Measurements from ENCODE around the gene PIK3R6. TPM values are rescaled to one million over a fixed set of nuclear protein-coding genes. Genes with fewer than 3 reads are reported as not detected.
"Not testable (repeated sequence)": the region's sequence is repeated elsewhere in the genome, so short reads cannot be mapped to it uniquely, and the experiment has no call there.

PIK3R6 gene
- total and polyA plus RNA-seq, 3 donors from 2014 or later, result 1.3 to 2.6 (median 2.5) TPM

- TF ChIP-seq POLR2A (IDR thresholded peaks at IDR 0.05), result no peak
- no peak for TF ChIP-seq CTCF (IDR thresholded peaks at IDR 0.05)
- no peaks in the 10 kb centered on the region for H3K9me3 ChIP-seq
- H3K4me1 ChIP-seq, result no peaks in the 10 kb centered on the region
- no peaks in the 10 kb centered on the region for H3K36me3 ChIP-seq (ENCODE audit: low read depth, missing control alignments)
- H3K4me3 ChIP-seq, result no peak overlapping the region
- no peaks in the 10 kb centered on the region for H3K27me3 ChIP-seq
- DNase-seq, result no peak
- intact Hi-C loops (cut with DNase I; ENCODE audit: low total_unique reads), result no loop called here
- WGBS, 2 donors, result 84 to 87% methylated on average over 3 of the region's 3 CpGs
- H3K27ac ChIP-seq, result no peak overlapping the region
Measured at GRCh38 chr17:8806253-8806925, 61.1 kb downstream of the PIK3R6 start.

GRCh38 chr17:8805396-8805795 lies 62.1 kb downstream of the PIK3R6 start:
- intact Hi-C loops (cut with DNase I; ENCODE audit: low total_unique reads); DNase-seq; H3K36me3 ChIP-seq (ENCODE audit: low read depth, missing control alignments); H3K4me1 ChIP-seq; H3K27ac ChIP-seq; H3K9me3 ChIP-seq; H3K27me3 ChIP-seq; H3K4me3 ChIP-seq: not testable (repeated sequence)
- 94 to 97% methylated on average over 10 of the region's 10 CpGs for WGBS, 2 donors

GRCh38 chr17:8803531-8804420 lies 63.7 kb downstream of the PIK3R6 start:
- Histone ChIP-seq H3K4me3 (no peak overlapping the region), H3K9me3 (no peaks in the 10 kb centered on the region), H3K4me1 (no peaks in the 10 kb centered on the region), H3K27me3 (no peaks in the 10 kb centered on the region), H3K36me3 (ENCODE audit: low read depth, missing control alignments) (no peaks in the 10 kb centered on the region), H3K27ac (no peak overlapping the region)
- TF ChIP-seq POLR2A (IDR thresholded peaks at IDR 0.05), result no peak
- no peak for TF ChIP-seq CTCF (IDR thresholded peaks at IDR 0.05)
- 76% methylated on average over 18 to 19 of the region's 19 CpGs for WGBS, 2 donors
- intact Hi-C loops (cut with DNase I; ENCODE audit: low total_unique reads), result no loop called here
- no peak for DNase-seq

GRCh38 chr17:8801135-8801840 lies 66.2 kb downstream of the PIK3R6 start:
- no peak for DNase-seq
- H3K4me3 ChIP-seq, result no peak overlapping the region
- WGBS, 2 donors, result 91 to 95% methylated on average over 4 to 6 of the region's 6 CpGs
- intact Hi-C loops (cut with DNase I; ENCODE audit: low total_unique reads), result no loop called here
- H3K27me3 ChIP-seq, result no peaks in the 10 kb centered on the region
- no peaks in the 10 kb centered on the region for H3K4me1 ChIP-seq
- no peaks in the 10 kb centered on the region for H3K36me3 ChIP-seq (ENCODE audit: low read depth, missing control alignments)
- H3K27ac ChIP-seq, result no peak overlapping the region
- H3K9me3 ChIP-seq, result no peaks in the 10 kb centered on the region
- TF ChIP-seq CTCF (IDR thresholded peaks at IDR 0.05), result no peak

GRCh38 chr17:8800656-8801055 lies 66.8 kb downstream of the PIK3R6 start:
- H3K36me3 ChIP-seq (ENCODE audit: low read depth, missing control alignments), result no peaks in the 10 kb centered on the region
- intact Hi-C loops (cut with DNase I; ENCODE audit: low total_unique reads), result no loop called here
- TF ChIP-seq POLR2A (IDR thresholded peaks at IDR 0.05), result no peak
- TF ChIP-seq CTCF (IDR thresholded peaks at IDR 0.05), result no peak
- H3K4me1 ChIP-seq, result no peaks in the 10 kb centered on the region
- H3K4me3 ChIP-seq, result no peak overlapping the region
- no peak for DNase-seq
- no peak overlapping the region for H3K27ac ChIP-seq
- no peaks in the 10 kb centered on the region for H3K9me3 ChIP-seq
- 79 to 94% methylated on average over 2 of the region's 2 CpGs for WGBS, 2 donors
- H3K27me3 ChIP-seq, result no peaks in the 10 kb centered on the region

Data from testis (tissue), 3 donors.